Fibroblast of skin of scalp (primary cell): ENCODE results near the gene RAB33B. TPM values are rescaled to one million over a fixed set of nuclear protein-coding genes. Genes with fewer than 3 reads are reported as not detected.
A peak's percentile ranks its signal among the peaks of the same experiment; 100 is the strongest.
"Not testable (repeated sequence)": the region's sequence is repeated elsewhere in the genome, so short reads cannot be mapped to it uniquely, and the experiment has no call there.

Experiments used
- DNase-seq: peaks from one replicate; pipeline ENCODE4 v3.0.0-alpha.2; 2013
- polyA plus RNA-seq, 2 experiments: library from polyadenylated mRNA; unstranded; fragments of 120-200 nt; gene quantifications; one replicate each; pipeline ENCODE4 v1.2.1, GENCODE V29; 2013; ENCODE audit not compliant: insufficient read length in 2 of 2

Gene RAB33B
- polyA plus RNA-seq (2013, experiment 1 of 2; ENCODE audit: insufficient read length), result 7.8 TPM
- polyA plus RNA-seq (2013, experiment 2 of 2; ENCODE audit: insufficient read length), result 8.6 TPM

- peak; percentile 91 for DNase-seq
These were observed at the start of gene RAB33B for GRCh38 chr4:139454111-139455045. RAB33B (plus strand) TSS chr4:139454121; CDS start chr4:139454196, 75 bp downstream.

- DNase-seq, result no peak
These were observed 43.6 kb upstream of the RAB33B start for GRCh38 chr4:139410312-139410711.

- DNase-seq, result not testable (repeated sequence)
These were observed 39.2 kb upstream of the RAB33B start for GRCh38 chr4:139414671-139415210.

- DNase-seq, result peak; percentile 45
These were observed 37.7 kb upstream of the RAB33B start for GRCh38 chr4:139416073-139416673.

GRCh38 chr4:139419388-139419914 is 34.5 kb upstream of the RAB33B start:
- peak; percentile 35 for DNase-seq

GRCh38 chr4:139420652-139421051 is 33.3 kb upstream of the RAB33B start:
- no peak for DNase-seq

- DNase-seq, result no peak
These were observed 17.8 kb upstream of the RAB33B start for GRCh38 chr4:139436122-139436521.

- no peak for DNase-seq
These were observed 15.8 kb upstream of the RAB33B start for GRCh38 chr4:139438141-139438540.

GRCh38 chr4:139441029-139441428 is 12.9 kb upstream of the RAB33B start:
- peak; percentile 42 for DNase-seq

- no peak for DNase-seq
These were observed 10.3 kb upstream of the RAB33B start for GRCh38 chr4:139443661-139444060.

GRCh38 chr4:139444881-139445280 is 9.0 kb upstream of the RAB33B start:
- not testable (repeated sequence) for DNase-seq

- not testable (repeated sequence) for DNase-seq
These were observed 6.8 kb upstream of the RAB33B start for GRCh38 chr4:139447078-139447477.

- no peak for DNase-seq
These were observed 3.3 kb upstream of the RAB33B start for GRCh38 chr4:139450586-139450985.

- no peak for DNase-seq
These were observed 1.9 kb upstream of the RAB33B start for GRCh38 chr4:139451997-139452396.

GRCh38 chr4:139453041-139453370 is 915 bp upstream of the RAB33B start:
- no peak for DNase-seq

- DNase-seq, result peak; percentile 98
These were observed 380 bp upstream of the RAB33B start for GRCh38 chr4:139453371-139454110.

- DNase-seq, result no peak
These were observed 1.2 kb downstream of the RAB33B start for GRCh38 chr4:139455126-139455538.

- DNase-seq, result no peak
These were observed 3.4 kb downstream of the RAB33B start for GRCh38 chr4:139457318-139457717.

- DNase-seq, result no peak
These were observed 4.6 kb downstream of the RAB33B start for GRCh38 chr4:139458543-139458942.

- no peak for DNase-seq
These were observed 5.1 kb downstream of the RAB33B start for GRCh38 chr4:139458999-139459398.

GRCh38 chr4:139460565-139460964 is 6.6 kb downstream of the RAB33B start:
- DNase-seq, result no peak

- no peak for DNase-seq
These were observed 7.2 kb downstream of the RAB33B start for GRCh38 chr4:139461022-139461628.
